ENCODE measurements around the gene SLC22A7. TPM values are rescaled to one million over a fixed set of nuclear protein-coding genes. Genes with fewer than 3 reads are reported as not detected.

Gene SLC22A7
- total RNA-seq, 4 donors from 2014 or later = not detected

DNA sequence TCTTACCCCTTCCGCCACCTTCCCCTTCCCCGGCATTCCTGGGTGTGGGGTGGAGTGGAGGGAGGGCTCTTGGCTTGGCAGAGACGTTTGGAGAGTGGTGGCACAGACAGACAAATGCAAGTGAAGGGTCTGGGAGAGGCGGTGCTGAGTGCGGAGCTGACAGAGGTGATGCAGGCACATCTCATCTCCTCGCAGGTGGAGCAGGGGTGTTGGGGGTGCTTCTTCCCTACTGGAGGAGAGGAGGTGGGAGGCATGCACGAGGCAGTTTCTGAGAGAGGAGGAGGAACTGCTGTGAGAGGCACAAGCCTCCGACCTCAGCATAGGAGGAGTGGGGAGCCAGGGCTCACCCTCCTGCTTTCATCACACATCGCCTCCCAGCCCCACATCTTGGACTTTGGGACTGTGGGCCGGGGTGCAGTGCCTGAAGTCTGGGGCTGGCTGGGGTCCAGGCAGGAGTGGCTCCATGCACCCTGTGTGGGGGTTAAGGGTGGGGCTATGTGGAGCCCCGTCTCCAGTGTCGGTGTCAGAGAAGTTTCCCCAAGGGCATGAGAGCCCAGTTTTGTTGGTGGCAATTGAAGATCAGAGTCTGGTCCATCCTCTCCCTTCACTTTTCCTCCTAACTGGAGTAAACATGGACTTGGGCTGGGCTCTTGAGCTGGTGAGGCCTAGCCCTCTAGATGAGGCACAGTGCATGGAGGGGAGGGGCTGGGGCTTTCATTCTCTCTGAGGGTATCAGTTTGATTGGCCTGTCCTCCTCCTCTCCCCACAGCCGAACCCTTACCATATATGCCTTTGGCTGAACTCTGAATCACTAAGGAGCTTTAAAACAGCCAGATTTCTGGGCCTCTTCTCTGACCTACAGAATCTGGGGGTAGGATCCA lies 20.2 kb upstream of the SLC22A7 start:
- TF ChIP-seq POLR2A (IDR thresholded peaks at IDR 0.05) (no peak), EP300 (IDR thresholded peaks at IDR 0.05) (no peak)
- TF ChIP-seq, protein P1, sequence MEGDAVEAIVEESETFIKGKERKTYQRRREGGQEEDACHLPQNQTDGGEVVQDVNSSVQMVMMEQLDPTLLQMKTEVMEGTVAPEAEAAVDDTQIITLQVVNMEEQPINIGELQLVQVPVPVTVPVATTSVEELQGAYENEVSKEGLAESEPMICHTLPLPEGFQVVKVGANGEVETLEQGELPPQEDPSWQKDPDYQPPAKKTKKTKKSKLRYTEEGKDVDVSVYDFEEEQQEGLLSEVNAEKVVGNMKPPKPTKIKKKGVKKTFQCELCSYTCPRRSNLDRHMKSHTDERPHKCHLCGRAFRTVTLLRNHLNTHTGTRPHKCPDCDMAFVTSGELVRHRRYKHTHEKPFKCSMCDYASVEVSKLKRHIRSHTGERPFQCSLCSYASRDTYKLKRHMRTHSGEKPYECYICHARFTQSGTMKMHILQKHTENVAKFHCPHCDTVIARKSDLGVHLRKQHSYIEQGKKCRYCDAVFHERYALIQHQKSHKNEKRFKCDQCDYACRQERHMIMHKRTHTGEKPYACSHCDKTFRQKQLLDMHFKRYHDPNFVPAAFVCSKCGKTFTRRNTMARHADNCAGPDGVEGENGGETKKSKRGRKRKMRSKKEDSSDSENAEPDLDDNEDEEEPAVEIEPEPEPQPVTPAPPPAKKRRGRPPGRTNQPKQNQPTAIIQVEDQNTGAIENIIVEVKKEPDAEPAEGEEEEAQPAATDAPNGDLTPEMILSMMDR (IDR thresholded peaks at IDR 0.05) = no peak
- Histone ChIP-seq H3K27ac (peak overlapping the region in 1 of 4 donors; percentile 45), H3K9me3 (no peaks in the 10 kb centered on the region), H3K36me3 (no peaks in the 10 kb centered on the region), H3K4me3 (no peak overlapping the region), H3K27me3 (peaks cover 0 to 66% of the 10 kb centered on the region in 2 donors), H3K4me1 (peaks cover 0 to 24% (median 11%) of the 10 kb centered on the region in 4 donors)
- no peak for DNase-seq (ENCODE audit: low spot score in 2 of 2)
- 71 to 74% methylated on average over 13 of the region's 13 CpGs for WGBS, 2 donors

DNA sequence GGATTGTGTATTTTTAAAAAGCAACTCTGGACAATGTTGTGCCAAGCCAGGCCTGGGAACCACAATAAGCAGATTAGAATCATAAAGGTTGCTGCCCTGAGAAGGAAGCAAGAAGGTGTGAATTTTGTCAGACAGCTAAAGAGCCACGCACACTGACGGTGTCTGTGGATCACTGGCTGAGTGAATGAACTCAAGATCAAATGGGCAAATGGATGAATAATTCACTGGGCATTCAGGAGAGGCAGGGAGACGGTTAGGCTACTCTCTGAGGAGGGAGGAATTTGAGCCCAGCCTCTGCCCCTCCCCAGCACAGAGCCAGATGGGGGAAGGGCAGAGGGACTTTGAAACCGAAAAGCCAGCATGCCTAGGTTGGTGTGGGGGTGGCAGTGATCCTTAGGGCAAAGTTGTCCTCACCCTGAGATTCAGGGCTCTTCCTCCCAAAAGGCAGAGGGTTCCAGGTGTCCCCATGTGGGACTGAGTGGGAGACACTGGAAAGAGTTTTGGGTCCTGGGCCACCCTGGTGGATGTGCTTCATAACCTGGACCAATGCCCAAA lies 19.5 kb upstream of the SLC22A7 start:
- 61 to 64% methylated on average over 4 of the region's 4 CpGs for WGBS, 2 donors
- Histone ChIP-seq H3K4me1 (peaks cover 0 to 24% (median 11%) of the 10 kb centered on the region in 4 donors), H3K9me3 (no peaks in the 10 kb centered on the region), H3K4me3 (no peak overlapping the region), H3K27ac (peak overlapping the region in 1 of 4 donors; percentile 45), H3K36me3 (no peaks in the 10 kb centered on the region), H3K27me3 (peaks cover 0 to 68% of the 10 kb centered on the region in 2 donors)
- no peak for DNase-seq (ENCODE audit: low spot score in 2 of 2)
- TF ChIP-seq EP300 (IDR thresholded peaks at IDR 0.05) (no peak), POLR2A (IDR thresholded peaks at IDR 0.05) (no peak)
- TF ChIP-seq, protein P1 (IDR thresholded peaks at IDR 0.05) = no peak

DNA sequence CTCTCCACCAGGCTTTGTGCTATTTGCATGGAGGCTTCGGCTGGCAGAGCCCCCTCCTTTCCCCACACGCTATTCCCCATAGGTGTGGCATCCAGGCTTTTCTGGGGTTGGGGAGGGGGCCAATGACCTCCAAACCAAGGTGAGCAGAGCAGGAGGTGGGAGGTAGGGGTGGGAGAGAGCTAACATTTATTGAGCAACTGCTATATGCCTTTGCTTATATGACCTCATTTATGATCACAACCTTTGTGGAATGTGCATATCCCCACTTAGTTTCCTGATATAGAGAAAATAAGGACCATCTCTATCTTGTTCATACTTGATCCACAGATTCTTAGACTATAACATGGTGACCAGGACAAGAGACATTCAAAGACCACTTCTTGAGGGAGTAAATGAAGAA lies 17.8 kb upstream of the SLC22A7 start:
- 68 to 71% methylated on average over 2 of the region's 2 CpGs for WGBS, 2 donors
- peaks cover 0 to 18% (median 11%) of the 10 kb centered on the region in 4 donors for H3K4me1 ChIP-seq
- TF ChIP-seq, protein P1 (IDR thresholded peaks at IDR 0.05) = no peak
- no peak for TF ChIP-seq EP300 (IDR thresholded peaks at IDR 0.05)
- TF ChIP-seq POLR2A (IDR thresholded peaks at IDR 0.05) = no peak
- H3K9me3 ChIP-seq = no peaks in the 10 kb centered on the region
- no peaks in the 10 kb centered on the region for H3K36me3 ChIP-seq
- no peak for DNase-seq (ENCODE audit: low spot score in 2 of 2)
- peaks cover 0 to 62% of the 10 kb centered on the region in 2 donors for H3K27me3 ChIP-seq
- no peak overlapping the region for H3K27ac ChIP-seq
- H3K4me3 ChIP-seq = no peak overlapping the region

DNA sequence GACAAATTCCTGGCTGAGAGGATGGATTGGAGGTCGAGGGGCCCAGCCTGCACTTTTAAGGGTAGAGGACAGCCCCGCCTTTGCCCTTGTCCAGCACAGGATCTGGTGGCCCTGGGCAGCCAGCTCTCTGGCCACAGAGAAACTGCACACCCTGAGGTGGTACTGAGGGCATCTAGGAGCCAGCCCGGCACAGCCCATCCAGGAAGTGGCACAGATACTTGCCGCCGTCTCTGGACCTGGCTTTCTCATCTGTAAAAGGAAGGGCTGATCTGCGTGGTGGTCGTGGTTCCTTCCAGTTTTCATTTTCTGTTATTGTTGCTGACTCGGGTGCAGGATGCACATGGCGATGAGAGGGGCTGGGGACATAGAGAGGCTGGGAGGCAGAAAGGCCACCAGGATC lies 16.0 kb upstream of the SLC22A7 start:
- H3K36me3 ChIP-seq = no peaks in the 10 kb centered on the region
- H3K9me3 ChIP-seq = no peaks in the 10 kb centered on the region
- DNase-seq (ENCODE audit: low spot score in 2 of 2) = no peak
- no peak overlapping the region for H3K27ac ChIP-seq
- TF ChIP-seq, protein P1 (IDR thresholded peaks at IDR 0.05) = no peak
- TF ChIP-seq POLR2A (IDR thresholded peaks at IDR 0.05) (no peak), EP300 (IDR thresholded peaks at IDR 0.05) (no peak)
- H3K4me3 ChIP-seq = no peak overlapping the region
- H3K27me3 ChIP-seq = peaks cover 0 to 44% of the 10 kb centered on the region in 2 donors
- peaks cover 0 to 8% (median 0%) of the 10 kb centered on the region in 4 donors for H3K4me1 ChIP-seq
- 70 to 74% methylated on average over 9 of the region's 9 CpGs for WGBS, 2 donors

Measured in tibial nerve (tissue), 4 donors.